ENCODE data around the gene CYB5D1.

The CYB5D1 gene

GRCh38 chr17:7832431-7832830 is 25.4 kb upstream of the CYB5D1 start:
- intact Hi-C loops (cut with DNase I) = no loop called here
- DNase-seq = peak in 2 of 42 donors; percentile 10 to 17

DNA sequence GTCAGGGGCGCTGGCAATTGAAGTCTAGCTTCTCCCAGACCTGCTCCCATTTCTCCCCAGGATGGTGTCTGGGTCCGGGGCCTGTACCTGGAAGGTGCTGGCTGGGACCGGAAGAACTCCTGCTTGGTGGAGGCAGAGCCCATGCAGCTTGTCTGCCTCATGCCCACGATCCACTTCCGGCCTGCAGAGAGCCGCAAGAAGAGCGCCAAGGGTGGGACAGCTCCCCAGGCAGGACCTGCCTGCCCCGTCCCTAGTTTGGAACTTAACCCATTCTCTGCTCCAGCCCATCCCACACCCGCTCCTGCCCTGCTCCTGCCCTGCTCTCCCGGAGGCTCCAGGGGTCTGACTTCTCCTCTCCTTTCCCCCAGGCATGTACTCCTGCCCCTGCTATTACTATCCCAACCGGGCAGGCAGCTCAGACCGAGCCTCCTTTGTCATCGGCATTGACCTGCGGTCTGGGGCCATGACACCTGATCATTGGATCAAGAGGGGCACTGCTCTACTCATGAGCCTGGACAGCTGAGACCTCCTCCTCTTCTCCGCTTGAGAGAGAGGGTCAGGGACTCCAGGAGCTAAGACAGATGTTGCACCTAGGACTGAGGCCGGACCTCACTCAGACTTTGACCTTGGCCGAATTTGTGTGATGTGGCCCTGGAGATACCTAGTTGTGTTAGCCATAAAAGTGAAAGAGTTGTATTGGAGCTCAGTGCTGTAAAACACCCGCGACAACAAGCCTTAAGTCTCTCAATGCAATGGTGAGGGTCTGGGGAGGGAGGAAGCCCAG is 24.6 kb upstream of the CYB5D1 start:
- intact Hi-C loops (cut with DNase I) = no loop called here
- peak in 3 of 42 donors; percentile 5 to 29 (median 10) for DNase-seq

GRCh38 chr17:7833795-7834541 is 23.8 kb upstream of the CYB5D1 start, which contains the start of gene KDM6B:
KDM6B (plus strand) TSS chr17:7834217; CDS start chr17:7845555, 11,338 bp downstream.
- peak; percentile 75 to 96 (median 88) for DNase-seq
- intact Hi-C loops (cut with DNase I) = no loop called here

DNA sequence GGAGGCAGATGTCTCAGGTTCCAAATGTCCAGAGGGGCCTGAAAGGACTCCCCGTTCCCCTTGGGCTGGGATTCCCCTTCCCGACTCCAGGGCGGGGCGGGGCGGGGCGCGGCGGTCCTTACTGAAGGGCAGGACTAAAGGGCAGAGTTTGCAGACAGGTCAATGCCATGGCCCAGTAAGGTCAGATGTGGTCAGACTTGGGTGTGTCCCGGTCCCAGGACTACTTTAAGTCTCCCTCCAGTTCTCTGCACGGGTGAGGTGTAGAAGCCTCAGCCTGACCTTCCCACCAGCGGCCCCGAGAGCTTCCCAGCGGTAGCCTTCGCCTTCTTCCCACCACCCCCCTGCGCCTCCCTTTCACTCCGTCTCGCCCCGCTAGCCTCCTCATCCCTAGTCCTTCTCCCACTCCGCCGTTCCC is 23.3 kb upstream of the CYB5D1 start:
- peak in 14 of 42 donors; percentile 20 to 65 (median 38) for DNase-seq
- intact Hi-C loops (cut with DNase I) = no loop called here

GRCh38 chr17:7834957-7835813 is 22.6 kb upstream of the CYB5D1 start:
- intact Hi-C loops (cut with DNase I) = loop anchor here (5.0 kb wide), 1 partner anchor 52 kb away; the partner anchor contains the start of gene CHD3
- DNase-seq = peak; percentile 91 to 99 (median 97)

- intact Hi-C loops (cut with DNase I) = loop anchor here (5.0 kb wide), 1 partner anchor 51 kb away; the partner anchor contains the start of gene CHD3
- DNase-seq = peak in 41 of 42 donors; percentile 45 to 87 (median 71)
Measured at GRCh38 chr17:7835814-7836595, 21.8 kb upstream of the CYB5D1 start.

DNA sequence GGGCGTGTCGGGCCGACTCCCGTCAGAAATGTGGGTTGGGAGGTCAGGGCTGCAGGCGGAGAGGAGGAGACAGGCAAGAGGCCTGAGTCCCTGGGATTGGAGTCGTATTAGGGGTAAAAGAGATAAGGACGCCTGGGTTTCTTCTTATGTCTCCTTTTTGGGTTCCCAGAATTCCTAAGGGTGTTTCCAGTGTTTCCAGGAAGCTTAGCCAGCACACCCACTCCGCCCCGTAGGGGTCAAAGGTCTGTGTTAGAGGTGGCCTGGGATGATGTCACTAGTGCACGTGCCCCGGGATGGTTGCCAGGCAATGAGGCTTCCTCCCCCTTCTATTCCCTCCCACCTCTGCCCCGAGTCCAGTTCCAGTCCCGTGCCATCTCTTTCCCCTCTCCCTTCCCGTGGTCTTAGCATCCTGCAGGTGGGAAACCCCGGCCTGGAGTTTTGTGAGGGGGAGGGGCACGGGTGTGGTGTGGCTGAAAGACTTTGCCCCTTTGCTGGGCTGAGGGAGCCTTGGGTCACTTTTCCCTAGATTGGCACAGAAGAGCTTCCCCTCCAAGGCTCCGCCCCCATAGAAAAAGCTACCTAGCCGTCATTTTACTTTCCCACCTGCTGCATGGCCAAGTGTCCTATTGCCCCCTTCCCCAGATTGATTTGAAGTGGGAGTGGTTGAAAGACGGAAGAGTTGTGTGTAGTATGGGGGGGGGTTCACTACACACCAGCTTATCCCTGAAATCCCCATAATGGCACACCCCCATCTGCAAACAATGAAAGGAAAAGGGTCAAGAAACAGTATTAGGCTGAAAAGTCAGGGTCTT is 21.0 kb upstream of the CYB5D1 start:
- peak; percentile 24 to 88 (median 68) for DNase-seq
- intact Hi-C loops (cut with DNase I) = loop anchor here (5.0 kb wide), 1 partner anchor 50 kb away; the partner anchor contains the start of gene CHD3

- no peak for DNase-seq
- intact Hi-C loops (cut with DNase I) = loop anchor here (5.0 kb wide), 1 partner anchor 50 kb away; the partner anchor contains the start of gene CHD3
Measured at GRCh38 chr17:7837408-7838088, 20.3 kb upstream of the CYB5D1 start.

- DNase-seq = peak in 22 of 42 donors; percentile 31 to 79 (median 56)
- intact Hi-C loops (cut with DNase I) = loop anchor here (5.0 kb wide), 1 partner anchor 49 kb away; the partner anchor contains the start of gene CHD3
Measured at GRCh38 chr17:7838090-7839075, 19.4 kb upstream of the CYB5D1 start.

DNA sequence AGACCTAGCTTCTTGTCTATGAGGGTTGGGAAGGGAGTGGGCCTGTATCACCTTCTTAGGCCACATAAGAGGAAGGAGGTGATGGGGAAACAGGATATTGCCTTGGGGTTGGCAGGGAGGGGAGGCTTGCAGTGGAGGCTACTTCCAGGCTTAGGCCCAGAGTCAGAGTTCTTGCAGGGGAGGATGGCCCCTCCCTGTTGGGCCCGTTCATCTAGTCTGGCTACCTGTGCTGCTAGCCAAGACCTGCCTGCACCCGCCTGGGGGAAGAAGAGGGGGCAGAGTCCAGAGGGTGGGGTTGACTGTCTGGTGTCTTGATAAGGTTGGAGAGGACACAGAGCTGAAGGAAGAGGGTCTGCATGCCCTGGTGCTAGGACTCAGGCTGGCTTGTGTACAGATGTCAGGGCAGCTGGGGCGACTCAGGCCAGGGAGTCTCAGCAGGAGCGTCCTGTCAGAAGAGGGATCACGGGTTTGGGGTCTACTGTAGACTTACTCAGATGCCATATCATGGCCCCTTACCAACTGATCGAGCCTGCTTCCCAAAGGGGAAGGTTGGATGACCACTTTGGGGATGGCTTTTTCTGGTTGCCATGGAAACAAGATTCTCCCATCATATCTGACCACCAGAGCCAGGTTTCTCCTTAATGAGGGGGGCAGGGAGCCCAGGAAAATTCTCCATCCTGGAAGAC is 18.5 kb upstream of the CYB5D1 start:
- DNase-seq = peak in 1 of 42 donors; percentile 6

GRCh38 chr17:7839876-7840261 is 17.9 kb upstream of the CYB5D1 start:
- intact Hi-C loops (cut with DNase I) = loop anchor here (5.0 kb wide), 1 partner anchor 47 kb away; the partner anchor contains the start of gene CHD3

More for the DNA sequence above, 18.5 kb upstream of the CYB5D1 start:
- intact Hi-C loops (cut with DNase I) = loop anchor here (5.0 kb wide), 1 partner anchor 48 kb away; the partner anchor contains the start of gene CHD3

DNA sequence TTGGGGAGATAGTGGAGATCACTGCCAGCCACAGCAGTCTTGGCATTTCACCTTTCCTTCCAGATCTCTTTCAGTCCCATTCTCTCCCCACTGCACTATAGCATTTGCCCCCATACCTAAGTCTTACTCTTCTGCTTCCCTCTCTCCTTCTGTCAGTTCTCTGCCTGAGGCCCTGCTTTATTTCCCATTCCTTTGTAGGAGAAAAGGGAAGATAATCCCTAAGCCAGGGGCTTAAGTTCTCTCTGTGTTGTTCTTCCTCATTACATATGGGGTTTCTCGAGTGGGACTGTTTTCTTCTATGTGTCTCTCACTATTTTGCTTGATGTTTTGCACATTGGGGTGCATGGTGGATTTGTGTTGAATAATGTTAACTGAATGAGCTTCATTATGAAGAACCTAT is 17.4 kb upstream of the CYB5D1 start:
- no peak for DNase-seq
- intact Hi-C loops (cut with DNase I) = no loop called here

More at GRCh38 chr17:7839876-7840261, 17.9 kb upstream of the CYB5D1 start:
- no peak for DNase-seq

GRCh38 chr17:7840875-7841274 is 16.9 kb upstream of the CYB5D1 start:
- intact Hi-C loops (cut with DNase I) = no loop called here
- no peak for DNase-seq

- DNase-seq = peak; percentile 76 to 97 (median 86)
- intact Hi-C loops (cut with DNase I) = no loop called here
Measured at GRCh38 chr17:7841396-7841914, 16.3 kb upstream of the CYB5D1 start.
